DMS53 (cell line): ENCODE results near the gene USP53.
"Not testable (repeated sequence)": the region's sequence is repeated elsewhere in the genome, so short reads cannot be mapped to it uniquely, and the experiment has no call there.

Source experiments
- DNase-seq: peaks from one replicate; lab custom pipeline; 2025; lab: John Stamatoyannopoulos, UW

Gene USP53

GRCh38 chr4:119228406-119228805 is 15.9 kb downstream of the USP53 start:
- no peak for DNase-seq

DNA sequence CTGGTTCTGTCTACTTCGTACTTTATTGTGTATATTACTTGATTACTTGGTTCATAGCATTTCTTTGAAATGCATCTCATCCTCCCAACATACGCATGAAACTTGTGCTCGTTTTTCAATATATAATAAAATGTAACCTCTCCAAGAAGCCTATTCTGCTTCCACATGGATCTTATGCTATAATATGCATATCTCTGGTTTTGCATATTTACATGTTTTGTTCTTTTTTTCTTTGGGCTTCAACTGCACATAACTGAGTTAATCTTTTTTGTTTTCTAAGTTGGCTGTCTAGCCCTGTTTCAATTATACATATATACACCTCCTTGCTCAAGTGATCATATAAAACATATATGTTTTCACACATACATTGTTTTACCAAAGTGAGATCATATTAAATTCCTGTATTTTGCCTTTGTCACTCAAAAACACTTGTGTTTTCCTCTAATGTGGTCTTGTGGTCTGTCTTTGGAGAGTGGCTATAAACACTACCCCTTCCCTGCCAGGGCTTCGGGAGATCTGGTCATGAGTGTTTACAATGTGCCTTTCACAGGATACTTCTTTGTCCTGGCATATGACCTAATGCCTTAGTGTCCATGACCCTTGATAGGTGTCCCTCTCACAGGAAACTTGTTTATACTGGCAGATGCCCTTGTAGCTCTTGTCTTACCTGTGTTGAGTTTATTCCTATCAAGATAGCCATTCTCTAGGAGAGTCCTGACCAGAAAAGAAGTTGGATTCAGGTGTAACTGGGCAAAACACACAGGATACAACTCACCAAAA is 17.6 kb downstream of the USP53 start:
- DNase-seq, result peak; percentile 5

DNA sequence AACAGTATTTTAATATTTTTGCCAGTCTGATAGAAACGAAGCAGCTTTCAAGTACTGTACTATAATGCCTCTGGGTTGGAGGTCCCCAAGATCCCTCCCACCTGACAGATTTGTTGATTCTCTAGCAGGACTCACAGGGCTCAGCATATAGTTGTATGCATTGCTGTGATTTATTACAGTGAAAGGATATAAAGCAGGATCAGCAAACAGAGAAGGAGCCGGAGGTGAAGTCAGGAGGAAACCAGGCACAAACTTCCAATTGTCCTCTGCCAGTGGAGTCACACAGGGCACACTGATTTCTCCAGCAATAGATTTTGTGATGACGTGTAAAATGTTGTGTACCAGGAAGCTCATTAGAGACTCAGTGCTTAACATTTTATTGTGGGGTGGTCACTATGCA is 19.0 kb downstream of the USP53 start:
- no peak for DNase-seq

- DNase-seq, result no peak
Observed at GRCh38 chr4:119232286-119232685, 19.8 kb downstream of the USP53 start.

GRCh38 chr4:119233191-119233590 is 20.7 kb downstream of the USP53 start:
- DNase-seq, result no peak

GRCh38 chr4:119233750-119234149 is 21.2 kb downstream of the USP53 start:
- no peak for DNase-seq

DNA sequence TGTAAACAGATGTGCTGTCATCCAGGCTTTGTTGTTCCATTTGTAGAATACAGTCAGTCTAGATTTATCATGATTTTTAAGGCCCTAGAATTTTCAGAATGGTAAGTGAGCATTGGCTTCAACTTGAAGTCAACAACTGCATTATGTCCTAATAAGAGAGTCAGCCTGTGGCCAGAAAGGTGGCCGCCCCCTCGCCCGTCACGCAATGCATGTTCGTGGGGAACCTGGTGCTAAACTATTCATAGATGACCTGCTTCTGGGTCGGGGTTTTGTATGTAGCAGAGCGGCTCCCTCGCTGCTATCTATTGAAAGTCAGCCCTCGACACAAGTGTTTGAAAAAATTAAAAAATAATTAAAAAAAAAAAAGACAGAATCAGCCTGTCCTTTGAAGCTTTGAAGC is 24.7 kb downstream of the USP53 start:
- no peak for DNase-seq

- no peak for DNase-seq
Observed at GRCh38 chr4:119237642-119238041, 25.1 kb downstream of the USP53 start.

DNA sequence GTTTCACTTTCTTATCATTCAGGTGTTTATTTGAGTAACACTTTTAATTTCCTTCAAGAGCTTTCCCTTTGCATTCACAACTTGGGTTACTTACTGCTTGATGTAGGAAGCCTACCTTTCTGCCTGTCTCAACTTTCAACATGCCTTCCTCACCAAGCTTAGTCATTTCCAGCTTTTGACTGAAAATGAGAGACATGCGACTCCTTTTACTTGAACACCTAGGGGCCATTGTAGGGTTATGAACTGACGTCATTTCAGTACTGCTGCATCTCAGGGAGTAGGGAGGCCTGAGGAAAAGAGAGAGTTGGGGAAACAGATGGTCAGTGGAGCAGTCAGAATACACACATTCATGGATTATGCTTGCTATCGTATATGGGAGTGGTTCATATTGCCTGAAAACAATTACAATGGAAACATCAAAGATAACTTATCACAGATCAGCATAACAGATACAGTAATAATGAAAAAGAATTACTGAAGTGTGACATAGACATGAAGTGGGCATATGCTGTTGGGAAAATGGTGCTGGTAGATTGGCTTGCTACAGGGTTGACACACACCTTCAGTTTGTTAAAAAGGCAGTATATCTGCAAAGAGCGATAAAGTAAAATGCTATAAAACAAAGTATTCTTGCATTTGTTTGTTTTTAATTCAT is 25.7 kb downstream of the USP53 start:
- no peak for DNase-seq

DNA sequence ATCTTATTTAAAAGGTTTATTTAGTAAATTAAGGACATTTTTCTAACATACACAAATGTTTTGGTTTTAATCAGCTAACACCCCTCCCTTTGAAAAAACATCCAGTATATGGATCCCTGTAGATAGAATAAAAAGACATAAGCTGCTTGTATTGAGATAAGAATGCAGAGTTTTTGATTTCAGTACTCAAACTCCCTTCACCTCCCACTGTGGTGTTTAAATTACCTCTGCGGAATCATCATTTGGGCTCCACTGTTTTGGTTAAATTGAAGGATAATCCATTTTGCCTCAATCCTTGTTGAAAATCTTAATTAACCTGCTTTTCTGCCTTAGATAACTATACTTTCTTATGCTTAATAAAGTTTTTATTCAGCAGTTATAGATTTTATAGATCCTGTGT is 27.6 kb downstream of the USP53 start:
- no peak for DNase-seq

DNA sequence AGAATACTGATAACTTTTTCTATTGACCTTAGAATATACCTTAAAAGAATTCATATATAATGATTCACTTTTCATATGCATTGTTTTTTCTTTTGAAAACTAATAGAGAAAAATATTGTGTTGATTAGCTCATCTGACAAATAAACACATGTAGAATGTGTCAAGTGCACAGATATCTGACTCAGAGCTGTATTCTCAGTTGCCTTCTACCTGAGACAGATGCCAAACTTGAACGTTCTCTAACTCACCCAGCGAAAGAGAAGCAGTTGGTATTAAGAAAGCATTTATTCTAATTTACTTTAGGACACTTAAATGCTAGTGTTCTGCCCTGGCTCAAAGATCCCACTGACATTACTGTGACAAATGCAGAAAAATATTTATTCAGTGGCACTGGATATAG is 28.1 kb downstream of the USP53 start:
- DNase-seq, result no peak

GRCh38 chr4:119242417-119242816 is 29.9 kb downstream of the USP53 start:
- DNase-seq, result no peak

- no peak for DNase-seq
Observed at GRCh38 chr4:119243868-119244267, 31.4 kb downstream of the USP53 start.

- no peak for DNase-seq
Observed at GRCh38 chr4:119244344-119244743, 31.8 kb downstream of the USP53 start.

DNA sequence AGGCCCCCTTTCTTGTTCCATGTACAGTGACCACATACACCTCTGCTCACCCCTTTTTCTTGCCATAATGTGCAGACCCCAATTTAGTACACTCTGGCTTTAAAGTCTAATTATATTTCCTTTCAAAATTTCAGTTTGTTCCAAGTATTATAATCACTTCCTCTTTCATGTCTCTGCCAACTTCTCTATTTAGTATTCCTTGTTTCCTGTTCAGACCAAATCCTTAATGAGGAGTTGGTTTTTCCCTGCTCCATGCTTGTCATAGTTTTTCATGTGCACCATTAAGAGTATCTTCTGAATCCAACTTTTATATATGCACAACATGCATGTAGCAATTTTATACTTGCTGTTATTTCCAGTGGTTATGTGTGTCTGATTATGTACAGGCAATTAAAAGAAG is 32.3 kb downstream of the USP53 start:
- DNase-seq, result no peak

GRCh38 chr4:119246177-119246733 is 33.7 kb downstream of the USP53 start:
- no peak for DNase-seq

DNA sequence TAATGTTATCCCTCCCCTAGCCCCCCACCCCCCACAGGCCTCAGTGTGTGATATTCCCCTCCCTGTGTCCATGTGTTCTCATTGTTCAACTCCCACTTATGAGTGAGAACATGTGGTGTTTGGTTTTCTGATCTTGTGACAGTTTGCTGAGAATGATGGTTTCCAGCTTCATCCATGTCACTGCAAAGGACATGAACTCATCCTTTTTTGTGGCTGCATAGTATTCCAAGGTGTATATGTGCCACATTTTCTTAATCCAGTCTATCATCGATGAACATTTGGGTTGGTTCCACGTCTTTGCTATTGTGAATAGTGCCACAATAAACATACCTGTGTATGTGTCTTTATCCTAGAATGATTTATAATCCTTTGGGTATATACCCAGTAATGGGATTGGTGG is 38.5 kb downstream of the USP53 start:
- not testable (repeated sequence) for DNase-seq

- not testable (repeated sequence) for DNase-seq
Observed at GRCh38 chr4:119255223-119255622, 42.7 kb downstream of the USP53 start.

DNA sequence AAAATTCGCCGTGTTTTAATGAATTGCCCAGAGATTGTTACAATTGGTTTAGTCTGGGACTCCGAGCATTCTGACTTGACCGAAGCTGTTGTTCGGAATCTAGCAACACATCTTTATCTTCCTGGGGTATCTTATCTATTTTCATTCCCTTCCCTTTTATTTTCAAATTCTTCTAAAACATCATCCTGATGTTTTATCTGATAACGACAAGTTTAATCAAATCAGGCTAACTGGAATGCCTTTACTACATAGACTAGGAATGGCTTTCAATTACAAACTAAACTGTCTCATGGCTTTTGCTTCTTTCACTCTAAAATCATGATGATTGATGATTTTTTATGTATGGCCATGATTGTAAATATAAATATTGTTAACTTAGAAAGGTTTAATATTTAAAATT is 48.0 kb downstream of the USP53 start:
- DNase-seq, result no peak

- DNase-seq, result no peak
Observed at GRCh38 chr4:119261986-119262385, 49.5 kb downstream of the USP53 start.

- no peak for DNase-seq
Observed at GRCh38 chr4:119264743-119265142, 52.2 kb downstream of the USP53 start.

- DNase-seq, result no peak
Observed at GRCh38 chr4:119266153-119266552, 53.6 kb downstream of the USP53 start.

- DNase-seq, result no peak
Observed at GRCh38 chr4:119268466-119268865, 56.0 kb downstream of the USP53 start.
